ENCODE measurements around the gene GPR89B. TPM values are rescaled to one million over a fixed set of nuclear protein-coding genes. Genes with fewer than 3 reads are reported as not detected.
A peak's percentile ranks its signal among the peaks of the same experiment; 100 is the strongest.

Gene GPR89B
- total and polyA plus RNA-seq, 9 of the 15 experiments (the other 6 are each of a cell fraction or from before 2014, with no cell fraction given): 9.3 to 39.3 (median 19.6) TPM

- CTCF ChIA-PET (ENCODE audit: low intra/inter-chr PET ratio): no interaction called here
- TF ChIP-seq RFX1 (IDR thresholded peaks at IDR 0.05) (peak; percentile 9; the same call in 1 of the 2 replicates), FOSL1 (tag; conservative IDR thresholded peaks at IDR 0.05) (peak; percentile 61), RUNX1 (IDR thresholded peaks at IDR 0.05; ENCODE audit: low read depth) (no peak)
Measured at GRCh38 chr1:147913362-147913942, 14.8 kb upstream of the GPR89B start.

GRCh38 chr1:147919896-147920295, 8.3 kb upstream of the GPR89B start:
- ATAC-seq (no peak), DNase-seq (ENCODE audit: extremely low read depth in 1 of 4, low spot score in 3 of 4) (no peak), FAIRE-seq (no peak)
- ChIA-PET POLR2A (no interaction called here), CTCF (ENCODE audit: low intra/inter-chr PET ratio) (no interaction called here)
- no peak overlapping the region for H2AFZ ChIP-seq (ENCODE audit: low read depth, low read length)
- in situ Hi-C loops (cut with MboI): no loop called here
- H3K36me3 ChIP-seq (ENCODE audit: control insufficient read depth, insufficient read depth, low read length): no peaks in the 10 kb centered on the region
- H3K4me3 ChIP-seq: no peak overlapping the region
- H4K20me1 ChIP-seq (replicated peaks; ENCODE audit: control insufficient read depth, insufficient read depth, low read length): no peaks in the 10 kb centered on the region
- H3K27ac ChIP-seq (ENCODE audit: extremely low read depth, low read depth, low read length): no peak overlapping the region
- no peaks in the 10 kb centered on the region for H3K79me2 ChIP-seq (ENCODE audit: control insufficient read depth, insufficient read depth, low read length)
- H3K27me3 ChIP-seq (ENCODE audit: control insufficient read depth in 2 of 2, insufficient read depth in 2 of 2, low read length in 2 of 2): peaks cover 0 to 4% of the 10 kb centered on the region in 2 experiments; a peak in 3 of 5 replicates
- no TSS peak for BruUV-seq (replicated peaks)
- H3K9ac ChIP-seq (ENCODE audit: insufficient read depth in 1 of 2, low read depth in 2 of 2, low read length in 2 of 2): no peak overlapping the region
- 59% methylated on average over 6 of the region's 6 CpGs for WGBS (ENCODE audit: insufficient coverage, low coverage, missing lambda C conversion rate)
- H3K9me1 ChIP-seq (ENCODE audit: control insufficient read depth, insufficient read depth, low read length): no peaks in the 10 kb centered on the region
- intact Hi-C loops (cut with micrococcal nuclease): no loop called here
- H3K4me2 ChIP-seq (ENCODE audit: insufficient read depth, low read length): no peak overlapping the region
- H3K4me1 ChIP-seq (replicated peaks in 1 of 2; ENCODE audit: control insufficient read depth in 2 of 2, insufficient read depth in 2 of 2, low read length in 2 of 2): peaks cover 0 to 5% of the 10 kb centered on the region in 2 experiments; a peak in 3 of 5 replicates
- no peaks in the 10 kb centered on the region for H3K9me3 ChIP-seq (replicated peaks; ENCODE audit: control insufficient read depth, insufficient read depth, low read depth, low read length)
- no peak for TF ChIP-seq KAT7 (CRISPR knock-in tag; IDR thresholded peaks at IDR 0.05; ENCODE audit: borderline replicate concordance)
- TF ChIP-seq DNMT1 (IDR thresholded peaks at IDR 0.05): no peak
- TF ChIP-seq CBX3 (IDR thresholded peaks at IDR 0.05; ENCODE audit: borderline replicate concordance in 1 of 2, low read length in 2 of 2): no peak
- TF ChIP-seq, protein P1, sequence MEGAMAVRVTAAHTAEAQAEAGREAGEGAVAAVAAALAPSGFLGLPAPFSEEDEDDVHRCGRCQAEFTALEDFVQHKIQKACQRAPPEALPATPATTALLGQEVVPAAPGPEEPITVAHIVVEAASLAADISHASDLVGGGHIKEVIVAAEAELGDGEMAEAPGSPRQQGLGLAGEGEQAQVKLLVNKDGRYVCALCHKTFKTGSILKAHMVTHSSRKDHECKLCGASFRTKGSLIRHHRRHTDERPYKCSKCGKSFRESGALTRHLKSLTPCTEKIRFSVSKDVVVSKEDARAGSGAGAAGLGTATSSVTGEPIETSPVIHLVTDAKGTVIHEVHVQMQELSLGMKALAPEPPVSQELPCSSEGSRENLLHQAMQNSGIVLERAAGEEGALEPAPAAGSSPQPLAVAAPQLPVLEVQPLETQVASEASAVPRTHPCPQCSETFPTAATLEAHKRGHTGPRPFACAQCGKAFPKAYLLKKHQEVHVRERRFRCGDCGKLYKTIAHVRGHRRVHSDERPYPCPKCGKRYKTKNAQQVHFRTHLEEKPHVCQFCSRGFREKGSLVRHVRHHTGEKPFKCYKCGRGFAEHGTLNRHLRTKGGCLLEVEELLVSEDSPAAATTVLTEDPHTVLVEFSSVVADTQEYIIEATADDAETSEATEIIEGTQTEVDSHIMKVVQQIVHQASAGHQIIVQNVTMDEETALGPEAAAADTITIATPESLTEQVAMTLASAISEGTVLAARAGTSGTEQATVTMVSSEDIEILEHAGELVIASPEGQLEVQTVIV (CRISPR knock-in tag; IDR thresholded peaks at IDR 0.05; ENCODE audit: borderline replicate concordance): no peak
- TF ChIP-seq NR4A1 (CRISPR knock-in tag; IDR thresholded peaks at IDR 0.05): no peak
- TF ChIP-seq NR4A1 (tag; IDR thresholded peaks at IDR 0.05): no peak
- TF ChIP-seq, protein P2, sequence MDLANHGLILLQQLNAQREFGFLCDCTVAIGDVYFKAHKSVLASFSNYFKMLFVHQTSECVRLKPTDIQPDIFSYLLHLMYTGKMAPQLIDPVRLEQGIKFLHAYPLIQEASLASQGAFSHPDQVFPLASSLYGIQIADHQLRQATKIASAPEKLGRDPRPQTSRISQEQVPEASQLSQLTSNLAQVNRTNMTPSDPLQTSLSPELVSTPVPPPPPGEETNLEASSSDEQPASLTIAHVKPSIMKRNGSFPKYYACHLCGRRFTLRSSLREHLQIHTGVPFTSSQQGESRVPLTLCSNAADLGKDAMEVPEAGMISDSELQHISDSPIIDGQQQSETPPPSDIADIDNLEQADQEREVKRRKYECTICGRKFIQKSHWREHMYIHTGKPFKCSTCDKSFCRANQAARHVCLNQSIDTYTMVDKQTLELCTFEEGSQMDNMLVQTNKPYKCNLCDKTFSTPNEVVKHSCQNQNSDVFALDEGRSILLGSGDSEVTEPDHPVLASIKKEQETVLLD (IDR thresholded peaks at IDR 0.05): no peak

More at GRCh38 chr1:147913362-147913942, 14.8 kb upstream of the GPR89B start:
- Histone ChIP-seq H4K20me1 (replicated peaks; ENCODE audit: control insufficient read depth, insufficient read depth, low read length) (no peaks in the 10 kb centered on the region), H3K4me3 (no peak overlapping the region), H3K9me3 (replicated peaks; ENCODE audit: control insufficient read depth, insufficient read depth, low read depth, low read length) (no peaks in the 10 kb centered on the region), H3K9ac (ENCODE audit: insufficient read depth in 1 of 2, low read depth in 2 of 2, low read length in 2 of 2) (no peak overlapping the region), H2AFZ (ENCODE audit: low read depth, low read length) (no peak overlapping the region), H3K27me3 (ENCODE audit: control insufficient read depth in 2 of 2, insufficient read depth in 2 of 2, low read length in 2 of 2) (peaks cover 13 to 17% of the 10 kb centered on the region in 2 experiments), H3K4me1 (replicated peaks in 1 of 2; ENCODE audit: control insufficient read depth in 2 of 2, insufficient read depth in 2 of 2, low read length in 2 of 2) (no peaks in the 10 kb centered on the region), H3K27ac (ENCODE audit: extremely low read depth, low read depth, low read length) (no peak overlapping the region), H3K4me2 (ENCODE audit: insufficient read depth, low read length) (no peak overlapping the region), H3K79me2 (ENCODE audit: control insufficient read depth, insufficient read depth, low read length) (no peaks in the 10 kb centered on the region), H3K36me3 (ENCODE audit: control insufficient read depth, insufficient read depth, low read length) (no peaks in the 10 kb centered on the region), H3K9me1 (ENCODE audit: control insufficient read depth, insufficient read depth, low read length) (no peaks in the 10 kb centered on the region)
- WGBS (ENCODE audit: insufficient coverage, low coverage, missing lambda C conversion rate): 5% methylated on average over 7 of the region's 7 CpGs
- FAIRE-seq (no peak), ATAC-seq (no peak), DNase-seq (ENCODE audit: extremely low read depth in 1 of 4, low spot score in 3 of 4) (no peak)
- intact Hi-C loops (cut with micrococcal nuclease): no loop called here
- in situ Hi-C loops (cut with MboI): no loop called here
- POLR2A ChIA-PET: interaction anchor here (0.6 kb wide), 1 partner anchor 289 kb away, joined by 3 read pairs; no protein-coding TSS in a partner anchor
- no TSS peak for BruUV-seq (replicated peaks)

Data from K562 (cell line).